AG04450 (cell line): Measurements from ENCODE around the gene M1AP. TPM values are rescaled to one million over a fixed set of nuclear protein-coding genes. Genes with fewer than 3 reads are reported as not detected.

Source experiments
- CTCF ChIA-PET: fragments of 300-600, 350-600 bp; formaldehyde crosslinking; extraction: SDS; loops from one replicate; lab custom pipeline; 2022; ENCODE audit warnings: antibody characterized with exemption, inconsistent platforms; lab: Charles Lee
- POLR2A ChIA-PET: fragments of 350-600 bp; formaldehyde crosslinking; extraction: SDS; loops from one replicate; lab custom pipeline; 2021; ENCODE audit warnings: antibody characterized with exemption, inconsistent platforms; lab: Yijun Ruan, JAX
- DNase-seq: peaks from one replicate; pipeline ENCODE4 v3.0.0-alpha.2; 2011; ENCODE audit warnings: low read depth, low spot score
- H3K27ac ChIP-seq: one replicate; pipeline ENCODE4 v1.5.1; 2012; ENCODE audit warnings: low read depth, low read length, control low read depth
- H3K27me3 ChIP-seq: one replicate; pipeline ENCODE4 v1.6.0; 2012; ENCODE audit warnings: low read length; ENCODE audit not compliant: control insufficient read depth, insufficient read depth
- H3K4me3 ChIP-seq: 2 replicates; pipeline ENCODE4 v1.5.1; 2011; ENCODE audit warnings: mild to moderate bottlenecking, low read depth, low read length, control low read depth
- H3K9me3 ChIP-seq: 2 replicates; pipeline ENCODE4 v1.5.1; 2012; ENCODE audit warnings: low read length; ENCODE audit not compliant: control insufficient read depth, insufficient read depth
- polyA plus RNA-seq: library from polyadenylated mRNA; depleted of rRNA; stranded (reverse); fragments of >200 nt; gene quantifications from 2 replicates; pipeline ENCODE4 v1.2.3, GENCODE V29; 2011
- TF ChIP-seq, protein P1 (sequence below): IDR thresholded peaks from 2 replicates; pipeline ENCODE4 v1.5.1; 2011; ENCODE audit warnings: low read depth, low read length, control low read depth, inconsistent platforms

The M1AP gene
- polyA plus RNA-seq, 1 experiment = 0.07 TPM

DNA sequence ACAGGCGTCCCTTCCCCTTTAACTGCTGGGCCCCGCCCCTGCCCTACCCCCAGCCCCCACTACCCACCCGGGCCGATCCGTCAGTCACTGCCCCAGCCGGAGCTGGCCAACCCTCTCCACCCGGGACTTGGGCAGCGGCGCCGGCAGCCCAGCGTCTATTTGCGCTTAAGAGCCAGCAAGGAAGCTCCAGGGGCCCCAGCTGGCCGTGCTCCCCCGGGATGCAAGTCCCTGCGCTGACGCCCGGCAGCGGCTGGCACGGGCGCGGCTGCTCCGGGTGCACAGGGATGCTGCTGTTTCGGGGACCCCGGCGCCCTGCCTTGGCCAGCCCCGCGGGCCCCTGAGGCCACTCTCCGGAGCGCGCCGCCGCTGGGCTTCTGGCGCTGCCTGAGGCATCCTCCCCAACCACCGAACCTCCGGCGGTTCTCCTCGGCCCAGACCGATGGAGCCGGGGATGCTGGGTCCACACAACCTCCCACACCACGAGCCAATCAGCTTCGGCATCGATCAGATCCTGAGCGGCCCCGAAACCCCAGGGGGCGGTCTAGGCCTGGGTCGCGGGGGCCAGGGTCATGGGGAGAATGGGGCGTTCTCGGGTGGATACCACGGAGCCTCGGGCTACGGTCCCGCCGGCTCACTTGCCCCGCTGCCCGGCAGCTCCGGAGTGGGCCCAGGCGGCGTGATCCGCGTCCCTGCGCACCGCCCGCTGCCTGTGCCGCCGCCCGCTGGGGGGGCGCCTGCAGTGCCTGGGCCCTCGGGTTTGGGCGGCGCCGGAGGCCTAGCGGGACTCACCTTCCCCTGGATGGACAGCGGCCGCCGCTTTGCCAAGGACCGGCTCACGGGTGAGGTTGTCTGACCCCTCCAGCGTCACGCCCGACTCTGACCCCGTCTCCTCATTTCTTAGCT is 133.5 kb downstream of the M1AP start, which contains the start of gene TLX2:
TSS of gene TLX2 (plus strand) at position 83 of the 903 bp plus-strand sequence. CDS start at position 440, 357 bp downstream.
- peaks cover 18% of the 10 kb centered on the region; the same call in 1 of the 2 replicates for H3K9me3 ChIP-seq
- TF ChIP-seq, protein P1, sequence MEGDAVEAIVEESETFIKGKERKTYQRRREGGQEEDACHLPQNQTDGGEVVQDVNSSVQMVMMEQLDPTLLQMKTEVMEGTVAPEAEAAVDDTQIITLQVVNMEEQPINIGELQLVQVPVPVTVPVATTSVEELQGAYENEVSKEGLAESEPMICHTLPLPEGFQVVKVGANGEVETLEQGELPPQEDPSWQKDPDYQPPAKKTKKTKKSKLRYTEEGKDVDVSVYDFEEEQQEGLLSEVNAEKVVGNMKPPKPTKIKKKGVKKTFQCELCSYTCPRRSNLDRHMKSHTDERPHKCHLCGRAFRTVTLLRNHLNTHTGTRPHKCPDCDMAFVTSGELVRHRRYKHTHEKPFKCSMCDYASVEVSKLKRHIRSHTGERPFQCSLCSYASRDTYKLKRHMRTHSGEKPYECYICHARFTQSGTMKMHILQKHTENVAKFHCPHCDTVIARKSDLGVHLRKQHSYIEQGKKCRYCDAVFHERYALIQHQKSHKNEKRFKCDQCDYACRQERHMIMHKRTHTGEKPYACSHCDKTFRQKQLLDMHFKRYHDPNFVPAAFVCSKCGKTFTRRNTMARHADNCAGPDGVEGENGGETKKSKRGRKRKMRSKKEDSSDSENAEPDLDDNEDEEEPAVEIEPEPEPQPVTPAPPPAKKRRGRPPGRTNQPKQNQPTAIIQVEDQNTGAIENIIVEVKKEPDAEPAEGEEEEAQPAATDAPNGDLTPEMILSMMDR = no peak
- H3K27me3 ChIP-seq = peaks cover 83% of the 10 kb centered on the region
- no peak within 1 kb of the TSS for H3K27ac ChIP-seq
- no peak for DNase-seq
- CTCF ChIA-PET = no interaction called here
- POLR2A ChIA-PET = no interaction called here
- no peak within 1 kb of the TSS for H3K4me3 ChIP-seq

DNA sequence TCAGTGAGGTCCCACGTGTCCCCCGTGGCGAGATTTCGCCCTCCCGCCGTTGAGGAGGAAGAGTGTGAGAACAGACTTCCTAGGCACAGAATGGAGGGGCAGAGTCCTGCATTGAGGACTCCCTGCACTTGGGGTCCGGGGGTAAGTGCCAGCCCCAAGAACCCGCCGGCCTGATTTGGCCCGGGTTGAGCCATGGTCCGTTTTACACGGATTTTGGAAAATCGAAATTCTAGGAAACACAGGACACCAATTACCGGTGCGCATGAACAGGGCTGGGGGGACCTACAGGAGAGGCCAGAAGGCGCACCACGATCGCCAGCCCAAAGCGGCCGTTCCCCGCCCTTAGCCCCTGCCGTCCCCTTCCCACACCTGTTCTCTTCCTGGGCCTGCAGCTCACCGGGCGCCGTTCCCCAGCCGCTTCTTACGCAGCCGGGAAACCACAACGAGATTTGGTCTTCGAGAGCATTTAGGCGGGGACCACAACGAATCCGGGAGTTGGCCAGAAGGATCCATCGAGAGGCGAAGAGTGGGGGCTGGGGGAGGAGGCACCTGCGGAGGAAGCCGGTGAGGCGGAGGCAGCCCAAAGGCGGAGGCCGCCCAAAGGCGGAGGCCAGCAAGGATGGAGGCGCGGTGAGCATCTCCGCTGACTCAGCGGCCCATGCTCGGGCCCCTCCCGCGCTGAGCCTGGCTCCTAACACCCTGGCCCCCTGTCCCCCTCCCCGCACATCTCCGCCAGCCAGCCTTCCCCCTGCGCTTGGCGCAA is 134.3 kb downstream of the M1AP start:
- no peak for DNase-seq
- TF ChIP-seq, protein P1 = no peak
- ChIA-PET CTCF (no interaction called here), POLR2A (no interaction called here)
- H3K4me3 ChIP-seq = no peak overlapping the region
- H3K27me3 ChIP-seq = peaks cover 74% of the 10 kb centered on the region
- no peak overlapping the region for H3K27ac ChIP-seq
- H3K9me3 ChIP-seq = peaks cover 18% of the 10 kb centered on the region; the same call in 1 of the 2 replicates

DNA sequence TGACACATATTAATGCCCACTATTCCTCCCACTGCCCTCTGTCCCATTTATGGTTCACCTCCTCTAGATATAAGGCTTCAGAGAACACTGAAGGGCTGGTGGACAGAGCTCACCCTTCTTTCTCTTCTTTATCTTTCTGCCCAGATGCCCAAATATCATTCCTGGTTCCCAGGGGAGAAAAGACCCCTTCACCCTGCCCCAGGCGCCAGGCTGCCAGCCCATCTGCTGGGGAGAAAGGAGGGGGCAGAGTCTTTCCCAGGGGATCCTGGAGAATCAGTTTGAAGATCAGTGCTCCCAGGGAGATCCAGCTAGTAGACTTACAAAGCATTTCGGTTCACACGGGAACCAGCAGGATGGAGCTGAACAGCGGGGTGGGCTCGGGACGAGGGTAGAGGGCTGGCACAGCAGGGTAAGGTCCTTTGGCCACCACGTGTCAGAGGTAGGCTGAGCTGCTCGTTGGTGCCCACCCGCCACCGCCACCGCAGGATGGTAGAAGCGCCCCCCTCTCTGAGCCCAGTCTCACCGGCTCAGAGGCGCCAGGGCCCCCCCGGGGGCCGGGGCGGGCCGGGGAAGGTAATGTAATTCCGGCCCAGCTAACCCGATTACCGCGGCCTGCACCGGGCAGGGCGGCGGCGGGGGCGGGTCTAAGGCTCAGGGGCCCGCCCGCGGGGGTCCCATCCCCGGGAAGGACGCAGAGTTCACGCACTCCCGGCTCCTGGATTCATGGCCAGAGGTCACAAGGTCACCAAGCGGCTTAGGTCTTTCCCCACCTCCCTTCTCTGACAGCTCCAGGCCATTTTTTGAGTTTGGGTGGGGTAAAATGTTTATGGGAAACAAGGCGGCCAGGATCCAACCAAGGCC is 135.2 kb downstream of the M1AP start:
- no peak overlapping the region for H3K27ac ChIP-seq
- peaks cover 18% of the 10 kb centered on the region; the same call in 1 of the 2 replicates for H3K9me3 ChIP-seq
- DNase-seq = no peak
- ChIA-PET CTCF (no interaction called here), POLR2A (no interaction called here)
- peaks cover 66% of the 10 kb centered on the region for H3K27me3 ChIP-seq
- H3K4me3 ChIP-seq = no peak overlapping the region
- TF ChIP-seq, protein P1 = no peak

DNA sequence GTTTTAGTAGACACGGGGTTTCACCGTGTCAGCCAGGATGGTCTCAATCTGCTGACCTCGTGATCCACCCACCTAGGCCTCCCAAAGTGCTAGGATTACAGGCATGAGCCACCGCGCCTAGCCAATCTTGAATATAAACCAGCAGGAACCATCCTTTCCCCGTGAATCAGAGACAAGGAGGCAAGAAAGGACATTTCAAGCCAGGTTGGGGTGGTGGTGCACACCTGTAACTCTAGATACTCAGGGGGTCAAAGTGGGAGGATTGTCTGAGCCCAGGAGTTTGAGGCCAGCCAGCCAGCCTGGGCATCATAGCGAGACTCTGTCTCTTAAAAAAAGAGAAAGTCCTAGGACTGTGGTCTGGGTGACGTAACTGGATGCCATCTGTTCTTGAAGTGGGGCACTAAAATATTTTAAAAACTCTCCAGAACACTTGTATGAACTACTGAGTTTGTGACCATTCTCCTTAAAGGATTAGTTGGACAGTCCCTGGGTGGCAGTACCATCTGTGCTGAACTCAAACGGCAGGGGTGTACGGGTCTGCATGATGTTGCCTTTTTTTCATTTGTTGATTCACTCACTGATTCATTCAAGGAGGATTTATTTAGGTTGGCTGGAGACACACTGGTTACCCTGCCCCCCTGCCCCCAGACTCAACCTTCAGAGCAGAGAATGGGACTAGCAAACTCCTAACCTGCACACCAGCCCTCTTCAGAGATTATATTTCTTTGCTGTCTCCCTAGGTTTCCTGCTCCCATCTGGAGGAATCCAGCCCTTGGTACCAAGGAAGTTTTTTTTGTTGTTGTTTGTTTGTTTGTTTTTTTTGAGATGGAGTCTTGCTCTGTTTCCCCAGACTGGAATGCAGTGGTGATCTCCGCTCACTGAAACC is 136.8 kb downstream of the M1AP start:
- POLR2A ChIA-PET = interaction anchor here (0.8 kb wide), 1 partner anchor 15 kb away, joined by 8 read pairs; the partner anchor contains the start of gene DQX1
- no peak overlapping the region for H3K27ac ChIP-seq
- TF ChIP-seq, protein P1 = no peak
- DNase-seq = no peak
- H3K4me3 ChIP-seq = no peak overlapping the region
- CTCF ChIA-PET = no interaction called here
- H3K27me3 ChIP-seq = peaks cover 53% of the 10 kb centered on the region
- H3K9me3 ChIP-seq = peaks cover 15% of the 10 kb centered on the region; the same call in 1 of the 2 replicates
